HG03460 (cell line): ENCODE results near the gene STIM1.

Source experiments
- ATAC-seq: cut with Tn5 transposase; IDR thresholded peaks from one replicate; pipeline ENCODE4 v1.9.1; 2021; ENCODE audit not compliant: unreplicated experiment

Gene STIM1

DNA sequence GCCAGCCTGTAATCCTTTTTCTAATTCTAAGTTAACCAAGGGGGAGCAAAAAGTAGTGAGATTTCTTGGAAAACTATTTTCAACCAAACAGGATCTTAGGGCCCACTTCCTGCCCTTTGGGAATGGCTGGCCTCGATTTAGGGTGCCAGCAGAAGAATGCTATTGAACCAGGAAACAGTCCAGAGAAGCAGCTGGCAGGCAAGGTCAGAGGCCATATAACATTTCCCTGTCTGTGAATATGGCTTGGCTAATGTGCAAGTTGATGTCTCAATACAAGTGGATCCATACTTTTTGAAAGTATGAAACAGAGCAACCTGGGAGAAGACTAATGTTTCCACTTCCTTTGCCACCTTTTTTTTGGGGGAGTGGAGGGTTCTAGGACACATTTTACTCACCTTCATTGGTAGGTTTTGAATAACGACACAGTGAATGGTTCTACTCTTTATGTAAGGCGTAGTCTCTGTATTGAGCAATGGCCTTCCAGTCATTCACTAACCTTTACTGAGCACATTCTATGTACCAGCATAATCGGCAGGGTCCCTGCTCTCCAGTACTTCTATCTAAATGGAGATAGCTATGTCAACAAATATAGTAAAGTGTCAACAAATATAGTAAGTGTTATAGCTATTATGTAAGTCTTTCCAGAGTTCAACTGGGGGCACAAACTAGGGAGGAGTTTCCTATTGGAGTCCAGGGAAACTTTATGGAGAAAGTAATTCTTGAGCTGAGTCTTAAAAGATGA is 204.9 kb downstream of the STIM1 start:
- no peak for ATAC-seq

- no peak for ATAC-seq
Measured at GRCh38 chr11:4061700-4062099, 206.2 kb downstream of the STIM1 start.

GRCh38 chr11:4063348-4063747 is 207.9 kb downstream of the STIM1 start:
- no peak for ATAC-seq

- no peak for ATAC-seq
Measured at GRCh38 chr11:4064278-4064955, 209.0 kb downstream of the STIM1 start.

DNA sequence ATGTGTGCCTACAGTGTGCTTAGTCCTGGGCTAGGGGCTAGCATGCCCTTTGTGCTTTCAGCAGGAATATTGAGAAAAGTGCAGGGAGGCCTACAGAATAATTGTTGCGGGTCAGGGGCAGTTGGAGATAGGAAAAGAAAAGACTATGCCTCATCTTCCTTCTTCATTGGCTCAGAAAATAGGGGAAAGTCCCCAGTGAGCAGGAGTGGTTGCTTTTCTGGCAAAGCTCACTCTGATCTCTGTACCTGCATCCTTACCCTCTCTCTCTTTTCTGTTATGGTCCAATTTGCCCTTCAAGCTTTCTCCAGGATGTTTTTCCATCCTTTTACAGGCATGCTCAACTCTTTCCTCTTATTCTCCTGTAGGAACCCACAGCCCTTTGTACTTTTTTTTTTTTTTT is 209.6 kb downstream of the STIM1 start:
- no peak for ATAC-seq

DNA sequence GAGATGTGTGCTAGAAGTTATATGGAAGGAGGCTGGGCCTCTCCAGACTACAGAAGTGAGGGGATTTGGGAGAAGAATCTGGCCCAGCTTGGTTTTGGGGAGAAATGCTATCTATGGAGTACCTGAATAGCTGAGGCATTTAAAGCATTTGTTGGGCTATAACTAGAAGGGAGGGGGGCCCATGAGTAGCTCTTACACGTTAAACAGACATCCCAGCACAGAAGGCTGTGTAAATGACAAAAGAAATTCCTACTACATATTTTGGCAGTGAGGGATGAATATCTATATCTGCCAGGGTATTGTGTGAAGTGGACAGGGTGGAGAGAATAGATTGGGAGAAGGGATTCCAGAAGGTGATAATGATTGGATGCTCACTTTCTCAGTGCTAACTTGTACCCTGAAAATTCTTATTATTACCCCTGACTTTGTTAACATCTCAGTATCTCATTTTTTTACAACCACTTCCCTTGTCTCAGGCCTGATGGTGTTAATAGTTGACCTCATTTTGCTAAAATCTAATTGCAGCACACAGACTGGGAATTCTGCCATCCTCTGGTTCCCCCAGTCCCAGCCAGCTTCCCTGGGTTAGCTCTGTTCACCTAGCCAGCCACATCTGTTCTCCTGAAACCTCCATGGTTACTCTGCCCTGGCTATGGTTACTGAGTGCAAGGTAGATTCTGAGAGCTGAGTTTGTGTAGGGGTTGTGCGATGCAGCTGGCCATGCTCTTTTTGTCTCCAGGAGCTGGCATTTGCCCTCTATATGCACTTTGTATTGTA is 210.3 kb downstream of the STIM1 start:
- ATAC-seq, result no peak

DNA sequence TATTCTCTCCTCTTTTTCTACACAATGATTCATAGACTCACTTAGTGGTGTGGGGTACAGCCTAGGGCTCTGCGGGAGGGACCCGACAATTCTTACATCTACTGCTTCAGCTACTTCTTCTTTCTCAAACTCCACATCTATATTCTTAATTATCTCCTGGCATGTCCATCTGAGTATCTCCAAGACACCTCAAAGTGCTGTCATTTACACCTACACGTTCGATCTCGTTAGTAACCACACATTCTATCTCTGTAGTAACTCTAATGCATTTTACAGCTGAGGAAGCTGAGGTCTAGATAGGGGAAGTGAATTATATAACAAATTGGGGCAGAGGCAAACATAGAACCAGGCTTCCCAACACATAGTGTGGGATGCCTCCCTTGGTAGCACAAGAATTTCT is 211.4 kb downstream of the STIM1 start:
- no peak for ATAC-seq

DNA sequence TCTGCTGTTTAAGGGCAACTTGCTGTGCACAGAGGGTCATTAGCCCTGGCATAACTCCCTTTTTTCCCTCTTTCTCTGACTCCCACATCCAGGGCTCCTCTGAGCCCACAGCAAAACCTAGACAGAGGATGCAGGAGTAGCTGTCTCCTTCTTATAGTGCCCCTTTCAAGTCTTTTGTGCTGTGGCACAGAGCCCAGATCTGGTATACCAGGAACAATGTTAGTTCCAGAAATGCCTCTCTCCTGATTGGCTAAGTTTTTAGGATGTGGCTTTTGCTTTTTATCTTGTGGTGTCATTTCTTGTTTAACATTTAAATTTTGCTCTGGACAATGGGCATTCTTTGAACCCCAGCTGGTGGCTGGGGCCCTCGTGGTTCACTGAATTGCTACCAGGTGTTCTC is 213.5 kb downstream of the STIM1 start:
- ATAC-seq, result no peak

DNA sequence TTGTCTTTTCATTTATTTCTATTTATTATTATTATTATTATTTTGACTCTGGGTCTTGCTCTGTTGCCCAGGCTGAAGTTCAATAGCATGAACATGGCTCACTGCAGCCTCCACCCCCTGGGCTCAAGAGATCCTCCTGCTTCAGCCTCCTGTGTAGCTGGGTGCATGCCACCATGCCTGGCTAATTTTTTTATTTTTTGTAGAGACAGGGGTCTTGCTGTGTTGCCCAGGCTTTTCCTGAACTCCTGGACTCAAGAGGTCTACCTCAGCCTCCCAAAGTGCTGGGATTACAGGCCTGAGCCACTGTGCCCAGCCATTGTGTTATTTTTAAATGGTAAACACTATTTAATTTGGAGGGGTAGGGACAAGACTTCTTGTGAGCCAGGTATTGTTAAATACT is 215.9 kb downstream of the STIM1 start:
- no peak for ATAC-seq

- no peak for ATAC-seq
Measured at GRCh38 chr11:4071914-4072313, 216.4 kb downstream of the STIM1 start.

DNA sequence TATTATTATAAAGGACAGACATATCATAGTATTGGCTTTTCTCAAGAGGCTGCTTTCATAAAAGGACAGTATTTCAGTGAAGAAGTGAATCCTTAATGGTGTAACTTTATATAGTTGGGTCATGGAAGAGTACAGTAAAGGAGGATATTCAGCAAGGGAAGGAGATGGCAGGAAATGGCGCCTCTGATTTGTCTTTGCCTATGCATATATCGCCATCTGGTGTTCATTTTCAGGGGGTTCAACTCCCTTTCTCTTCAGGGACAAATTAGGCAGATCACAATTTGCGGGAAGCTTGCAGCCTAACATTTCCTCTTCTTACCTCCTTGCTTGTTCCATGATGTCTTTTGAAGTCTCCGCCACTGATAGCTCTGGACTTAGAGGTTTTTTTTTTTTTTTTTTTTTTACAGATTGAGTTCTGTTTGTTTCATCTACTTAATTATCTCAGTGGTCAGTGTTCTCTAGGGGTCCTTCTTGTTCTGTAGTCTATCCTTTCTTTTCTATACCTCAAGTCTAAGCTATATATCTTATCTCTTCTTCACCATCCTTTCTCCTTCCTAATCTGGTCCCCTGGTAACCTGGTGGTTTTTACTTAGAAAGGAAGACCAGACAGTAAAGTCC is 217.3 kb downstream of the STIM1 start:
- no peak for ATAC-seq

GRCh38 chr11:4074266-4074665 is 218.8 kb downstream of the STIM1 start:
- ATAC-seq, result no peak

DNA sequence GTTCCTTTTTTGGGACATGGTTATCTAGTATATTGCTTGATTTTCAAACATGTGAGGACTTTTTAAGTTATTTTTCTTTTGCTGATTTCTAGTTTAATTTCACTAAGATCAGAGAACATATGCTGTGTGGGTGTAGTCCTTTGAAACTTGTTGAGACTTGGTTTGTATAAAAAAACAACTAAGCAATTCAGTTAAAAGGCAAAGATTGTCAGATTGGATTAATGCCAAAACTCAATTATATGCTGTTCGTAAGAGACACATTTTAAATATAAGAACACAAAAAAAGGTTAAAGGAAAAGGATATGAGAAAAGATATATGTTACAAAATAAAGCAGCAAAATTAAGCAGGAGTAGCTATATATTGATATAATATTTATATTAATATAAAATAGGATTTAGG is 221.3 kb downstream of the STIM1 start:
- ATAC-seq, result no peak

DNA sequence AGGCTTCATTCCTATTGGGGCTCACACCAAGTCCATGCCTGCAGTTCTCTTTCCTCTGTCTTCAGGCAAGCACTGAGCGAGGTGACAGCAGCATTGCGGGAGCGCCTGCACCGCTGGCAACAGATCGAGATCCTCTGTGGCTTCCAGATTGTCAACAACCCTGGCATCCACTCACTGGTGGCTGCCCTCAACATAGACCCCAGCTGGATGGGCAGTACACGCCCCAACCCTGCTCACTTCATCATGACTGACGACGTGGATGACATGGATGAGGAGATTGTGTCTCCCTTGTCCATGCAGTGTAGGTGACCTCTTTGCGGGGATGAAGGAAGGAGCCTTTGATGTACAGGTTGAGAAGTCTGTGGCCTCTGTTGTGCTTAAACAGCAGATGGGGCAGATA is 227.7 kb downstream of the STIM1 start:
- no peak for ATAC-seq

GRCh38 chr11:4084406-4085125 is 229.1 kb downstream of the STIM1 start:
- no peak for ATAC-seq

GRCh38 chr11:4085575-4085974 is 230.1 kb downstream of the STIM1 start:
- no peak for ATAC-seq

GRCh38 chr11:4086575-4087353 is 231.3 kb downstream of the STIM1 start:
- no peak for ATAC-seq

DNA sequence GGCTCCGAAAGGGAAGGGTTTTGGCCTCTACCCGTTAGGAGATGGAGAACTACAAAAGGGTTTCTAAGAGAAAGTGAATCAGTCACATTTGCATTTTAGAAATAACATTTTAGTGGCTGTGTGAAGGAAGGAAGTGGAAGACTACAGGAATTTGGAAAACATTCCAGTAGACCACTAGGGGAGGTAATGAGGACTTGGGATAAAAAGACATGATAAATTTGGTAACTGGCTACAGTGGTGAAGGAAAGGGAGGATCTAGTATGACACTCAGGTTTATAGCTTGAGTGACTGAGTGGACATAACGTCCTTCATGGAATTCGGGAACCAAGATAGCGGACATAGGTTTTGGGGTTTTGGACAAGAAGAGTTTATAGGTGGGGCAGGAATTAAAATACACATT is 232.1 kb downstream of the STIM1 start:
- no peak for ATAC-seq

DNA sequence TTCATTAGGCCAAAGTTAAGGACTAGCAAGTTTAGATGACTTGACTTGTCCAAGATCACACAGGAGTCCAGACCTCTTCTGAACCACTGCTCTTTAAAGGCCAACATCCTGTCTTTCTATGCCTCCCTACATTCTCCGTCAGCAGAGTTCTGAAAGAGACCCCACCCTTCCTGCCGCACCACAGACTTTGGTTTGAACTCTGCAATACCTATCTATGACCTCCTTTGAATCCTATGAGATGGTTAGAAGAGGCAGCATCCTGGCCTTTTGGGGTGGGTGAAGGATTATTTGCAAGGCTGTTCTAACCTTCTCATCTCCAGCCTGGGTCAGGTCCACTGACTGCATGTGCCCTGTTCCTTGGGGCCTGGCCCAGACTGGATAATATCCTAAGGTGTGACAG is 234.8 kb downstream of the STIM1 start:
- ATAC-seq, result no peak

GRCh38 chr11:4092026-4092425 is 236.6 kb downstream of the STIM1 start:
- ATAC-seq, result no peak
